Stimulated activated CD4-positive, alpha-beta T cell treated with anti-CD3 and anti-CD28 coated beads, Interleukin-4, amount 100 ng/mL, for 1 hour (primary cell): ENCODE measurements around the gene PRDM16.

ENCODE experiments used
- DNase-seq: peaks from one replicate; pipeline ENCODE4 v3.0.0-alpha.2; 2020

Gene PRDM16

GRCh38 chr1:3033040-3033789 is 35.8 kb upstream of the PRDM16 start:
- DNase-seq: peak; percentile 23

GRCh38 chr1:3033790-3034090 is 35.3 kb upstream of the PRDM16 start:
- DNase-seq: no peak

GRCh38 chr1:3034162-3034561 is 34.8 kb upstream of the PRDM16 start:
- no peak for DNase-seq

GRCh38 chr1:3034728-3035562 is 34.1 kb upstream of the PRDM16 start:
- DNase-seq: no peak

- no peak for DNase-seq
Observed at GRCh38 chr1:3035563-3036446, 33.2 kb upstream of the PRDM16 start.

GRCh38 chr1:3036447-3037280 is 32.3 kb upstream of the PRDM16 start:
- no peak for DNase-seq

GRCh38 chr1:3037281-3038040 is 31.5 kb upstream of the PRDM16 start:
- no peak for DNase-seq

GRCh38 chr1:3038113-3038551 is 30.9 kb upstream of the PRDM16 start:
- DNase-seq: no peak

GRCh38 chr1:3038571-3039181 is 30.3 kb upstream of the PRDM16 start:
- no peak for DNase-seq

- no peak for DNase-seq
Observed at GRCh38 chr1:3040004-3040403, 29.0 kb upstream of the PRDM16 start.

GRCh38 chr1:3042481-3042880 is 26.5 kb upstream of the PRDM16 start:
- no peak for DNase-seq

- DNase-seq: no peak
Observed at GRCh38 chr1:3049164-3049563, 19.8 kb upstream of the PRDM16 start.

- no peak for DNase-seq
Observed at GRCh38 chr1:3049905-3050304, 19.1 kb upstream of the PRDM16 start.

GRCh38 chr1:3050603-3051002 is 18.4 kb upstream of the PRDM16 start:
- DNase-seq: no peak

- DNase-seq: no peak
Observed at GRCh38 chr1:3051270-3052268, 17.4 kb upstream of the PRDM16 start.

GRCh38 chr1:3052501-3052900 is 16.5 kb upstream of the PRDM16 start:
- no peak for DNase-seq

- DNase-seq: no peak
Observed at GRCh38 chr1:3053366-3053980, 15.5 kb upstream of the PRDM16 start.

- no peak for DNase-seq
Observed at GRCh38 chr1:3053986-3054385, 15.0 kb upstream of the PRDM16 start.

GRCh38 chr1:3054474-3054873 is 14.5 kb upstream of the PRDM16 start:
- DNase-seq: no peak
